Upper lobe of left lung (tissue), 6 donors: ENCODE data around the gene NDUFAF8. TPM values are rescaled to one million over a fixed set of nuclear protein-coding genes. Genes with fewer than 3 reads are reported as not detected.

Experiments used
- ATAC-seq, 2 donors: fragments of 200-7000 bp; cut with Tn5 transposase; one replicate each; pipeline ENCODE4 v1.9.1; 2022; ENCODE audit warnings: mild to moderate bottlenecking in 2 of 2, moderate library complexity in 2 of 2; ENCODE audit not compliant: low FRiP score in 2 of 2
- DNase-seq, 2 donors: peaks; one replicate each; pipeline ENCODE4 v3.0.0-alpha.2; 2019 to 2020
- H3K27ac ChIP-seq, 4 donors: fragments of 200-600 bp; sonication (generic); one replicate each; pipeline ENCODE4 v1.5.1; 2016 to 2019
- H3K27me3 ChIP-seq, 4 donors: fragments of 200-600 bp; sonication (generic); one replicate each; pipeline ENCODE4 v1.5.1; 2017 to 2019
- H3K36me3 ChIP-seq, 4 donors: fragments of 200-600 bp; sonication (generic); one replicate each; pipeline ENCODE4 v1.5.1; 2016 to 2019
- H3K4me1 ChIP-seq, 4 donors: fragments of 200-600 bp; sonication (generic); one replicate each; pipeline ENCODE4 v1.5.1; 2018 to 2019
- H3K4me3 ChIP-seq, 4 donors: fragments of 200-600 bp; sonication (generic); one replicate each; pipeline ENCODE4 v1.5.1; 2017 to 2019; ENCODE audit warnings: mild to moderate bottlenecking in 2 of 4, moderate library complexity in 1 of 4
- H3K9me3 ChIP-seq, 4 donors: fragments of 200-600 bp; sonication (generic); one replicate each; pipeline ENCODE4 v1.5.1; 2018 to 2019
- CTCF ChIP-seq, 6 experiments: fragments of 450-650 bp in 4 of 6; fragments of 200-600 bp in 2 of 6; sonication (generic) in 2 of 6; IDR thresholded peaks; one replicate each; pipeline ENCODE4 v1.5.1; 2016 to 2019; ENCODE audit warnings: antibody characterized with exemption in 6 of 6
- EP300 ChIP-seq, 4 donors: sonication (generic); formaldehyde crosslinking; IDR thresholded peaks; one replicate each; pipeline ENCODE4 v1.5.1; 2017; ENCODE audit warnings: antibody characterized with exemption in 4 of 4, control low read depth in 2 of 4
- POLR2A ChIP-seq, 4 donors: fragments of 450-650 bp; IDR thresholded peaks; one replicate each; pipeline ENCODE4 v1.5.1; 2016 to 2017; ENCODE audit warnings: antibody characterized with exemption in 4 of 4, mild to moderate bottlenecking in 2 of 4
- POLR2AphosphoS5 ChIP-seq, 2 donors: sonication (generic); formaldehyde crosslinking; IDR thresholded peaks; one replicate each; pipeline ENCODE4 v1.5.1; 2017; ENCODE audit warnings: antibody characterized with exemption in 2 of 2
- WGBS, 2 donors: methylation state at CpG; one replicate each; pipeline ENCODE4 v1.1.5; 2017 to 2018; 5-methylcytosine and 5-hydroxymethylcytosine counted together
- total RNA-seq, 6 donors: library from RNA; depleted of rRNA in 4 of 6; stranded (reverse); fragments of >200 nt in 4 of 6; gene quantifications; one replicate each; pipeline versions ENCODE4 v1.1.0 to v1.2.1, GENCODE V29; 2016 to 2021
- donor health status: DM: no; HTN: no; CAD: no; lungs with moderate emphysema.
- donor health status: DM: no; HTN: yes; CAD: no; lungs with severe emphysema.

The NDUFAF8 gene
- total RNA-seq, 6 donors from 2014 or later, result 19.6 to 38.1 (median 33.6) TPM

GRCh38 chr17:81250286-81251093, 11.4 kb downstream of the NDUFAF8 start:
- Histone ChIP-seq H3K9me3 (no peaks in the 10 kb centered on the region), H3K4me3 (no peak overlapping the region), H3K27me3 (no peaks in the 10 kb centered on the region), H3K4me1 (peaks cover 10 to 13% (median 12%) of the 10 kb centered on the region in 4 donors), H3K36me3 (peaks cover 15 to 42% (median 29%) of the 10 kb centered on the region in 4 donors), H3K27ac (no peak overlapping the region)
- TF ChIP-seq POLR2AphosphoS5 (IDR thresholded peaks at IDR 0.05) (no peak), POLR2A (IDR thresholded peaks at IDR 0.05) (no peak), CTCF (IDR thresholded peaks at IDR 0.05) (no peak), EP300 (IDR thresholded peaks at IDR 0.05) (no peak)
- DNase-seq (peak in 1 of 2 donors; percentile 68), ATAC-seq (no peak)
- 91 to 92% methylated on average over 14 to 26 of the region's 31 CpGs for WGBS, 2 donors

GRCh38 chr17:81251094-81251708, 12.1 kb downstream of the NDUFAF8 start:
- H3K4me1 ChIP-seq, result peaks cover 12 to 20% (median 19%) of the 10 kb centered on the region in 4 donors
- DNase-seq (peak in 1 of 2 donors; percentile 77), ATAC-seq (no peak)
- TF ChIP-seq EP300 (IDR thresholded peaks at IDR 0.05), result no peak
- TF ChIP-seq POLR2A (IDR thresholded peaks at IDR 0.05), result no peak
- 86 to 95% methylated on average over 20 to 22 of the region's 25 CpGs for WGBS, 2 donors
- H3K27me3 ChIP-seq, result no peaks in the 10 kb centered on the region
- no peak overlapping the region for H3K27ac ChIP-seq
- H3K4me3 ChIP-seq, result no peak overlapping the region
- H3K9me3 ChIP-seq, result no peaks in the 10 kb centered on the region
- H3K36me3 ChIP-seq, result peaks cover 15 to 37% (median 27%) of the 10 kb centered on the region in 4 donors

GRCh38 chr17:81251709-81252301, 12.7 kb downstream of the NDUFAF8 start:
- Histone ChIP-seq H3K4me1 (peaks cover 12 to 24% (median 19%) of the 10 kb centered on the region in 4 donors), H3K36me3 (peaks cover 15 to 38% (median 29%) of the 10 kb centered on the region in 4 donors), H3K27ac (no peak overlapping the region), H3K9me3 (no peaks in the 10 kb centered on the region), H3K27me3 (no peaks in the 10 kb centered on the region), H3K4me3 (no peak overlapping the region)
- TF ChIP-seq EP300 (IDR thresholded peaks at IDR 0.05) (no peak), POLR2A (IDR thresholded peaks at IDR 0.05) (no peak), CTCF (IDR thresholded peaks at IDR 0.05) (no peak), POLR2AphosphoS5 (IDR thresholded peaks at IDR 0.05) (no peak)
- 80 to 86% methylated on average over 22 to 29 of the region's 29 CpGs for WGBS, 2 donors
- no peak for ATAC-seq
- peak in 1 of 2 donors; percentile 80 for DNase-seq

- ATAC-seq (no peak), DNase-seq (peak in 1 of 2 donors; percentile 57)
- Histone ChIP-seq H3K36me3 (peaks cover 15 to 41% (median 34%) of the 10 kb centered on the region in 4 donors), H3K4me3 (no peak overlapping the region), H3K27ac (no peak overlapping the region), H3K9me3 (no peaks in the 10 kb centered on the region), H3K27me3 (no peaks in the 10 kb centered on the region), H3K4me1 (peaks cover 12 to 24% (median 19%) of the 10 kb centered on the region in 4 donors)
- 87 to 90% methylated on average over 14 to 15 of the region's 15 CpGs for WGBS, 2 donors
- TF ChIP-seq CTCF (IDR thresholded peaks at IDR 0.05) (no peak), POLR2A (IDR thresholded peaks at IDR 0.05) (no peak), POLR2AphosphoS5 (IDR thresholded peaks at IDR 0.05) (no peak), EP300 (IDR thresholded peaks at IDR 0.05) (no peak)
Observed at GRCh38 chr17:81252326-81252986, 13.3 kb downstream of the NDUFAF8 start.

- Histone ChIP-seq H3K27ac (no peak overlapping the region), H3K4me1 (peaks cover 12 to 24% (median 19%) of the 10 kb centered on the region in 4 donors), H3K4me3 (no peak overlapping the region), H3K36me3 (peaks cover 15 to 46% (median 38%) of the 10 kb centered on the region in 4 donors), H3K9me3 (no peaks in the 10 kb centered on the region), H3K27me3 (no peaks in the 10 kb centered on the region)
- WGBS, 2 donors, result 78 to 81% methylated on average over 12 to 15 of the region's 15 CpGs
- DNase-seq (peak in 1 of 2 donors; percentile 60), ATAC-seq (no peak)
- TF ChIP-seq POLR2A (IDR thresholded peaks at IDR 0.05) (no peak), POLR2AphosphoS5 (IDR thresholded peaks at IDR 0.05) (no peak), EP300 (IDR thresholded peaks at IDR 0.05) (no peak), CTCF (IDR thresholded peaks at IDR 0.05) (no peak)
Observed at GRCh38 chr17:81252987-81253329, 13.8 kb downstream of the NDUFAF8 start.
